Right ventricle myocardium inferior (tissue), 1 donor: ENCODE results near the gene HOXD1. TPM values are rescaled to one million over a fixed set of nuclear protein-coding genes. Genes with fewer than 3 reads are reported as not detected.
A peak's percentile ranks its signal among the peaks of the same experiment; 100 is the strongest.

ENCODE experiments used
- ATAC-seq: fragments of 200-7000 bp; cut with Tn5 transposase; one replicate; pipeline ENCODE4 v1.9.1; 2020; ENCODE audit warnings: mild to moderate bottlenecking, moderate library complexity
- DNase-seq: peaks from one replicate; pipeline ENCODE4 v3.0.0; 2021; ENCODE audit errors: missing footprints
- intact Hi-C: fragments of 100-400 bp; cut with DNase I; formaldehyde crosslinking; loops from one replicate; pipeline ENCODE4 v1.11.0; 2022
- total RNA-seq: library from RNA; stranded (reverse); fragmentation: NEBNext Ultra II Directional; extraction: Animal tissue kit (Norgen Biotek cat#: 25700); gene quantifications from one replicate; pipeline ENCODE4 v1.2.1, GENCODE V29; 2021
- donor health status: DM: no; HTN: yes; CAD: no; lungs with severe emphysema.

Gene HOXD1
- total RNA-seq, 1 donor from 2014 or later = not detected

DNA sequence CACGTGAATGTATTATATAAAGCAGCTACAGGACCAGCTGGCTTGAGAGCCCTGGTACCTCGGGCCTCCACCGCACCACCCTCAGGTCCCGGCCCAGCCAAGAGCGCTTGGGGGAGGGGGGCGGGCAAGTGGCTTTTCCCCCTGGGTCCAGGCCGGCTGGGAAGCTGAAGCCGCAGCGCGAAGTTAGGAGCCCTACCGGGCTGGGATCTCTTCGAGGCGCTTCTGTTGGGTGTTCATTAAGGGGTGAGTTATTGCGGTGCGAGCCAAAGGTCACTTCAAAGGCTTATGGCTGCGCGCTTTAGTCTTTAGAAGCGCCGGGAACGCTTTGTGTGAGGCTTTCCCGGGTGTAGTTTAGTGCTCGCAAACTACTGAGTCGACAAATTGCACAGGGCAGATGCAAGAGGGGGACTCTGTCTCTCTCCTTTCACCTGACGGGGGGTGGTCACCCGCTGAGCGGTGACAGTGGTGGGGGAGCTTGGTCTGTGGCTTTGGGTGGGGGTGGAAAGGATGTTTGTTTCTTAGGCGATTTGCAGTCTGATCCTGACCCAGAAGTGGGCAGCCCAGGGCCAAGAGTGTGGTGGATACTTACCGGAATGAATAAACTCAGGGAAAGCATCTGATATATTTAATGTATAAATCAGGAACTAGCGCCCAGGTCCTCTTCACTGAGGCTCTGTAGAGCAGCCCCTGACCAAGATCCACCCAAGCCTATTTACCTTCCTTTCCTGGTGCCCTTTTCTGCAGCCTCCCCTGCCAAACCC, 25.4 kb upstream of the HOXD1 start:
- ATAC-seq (no peak), DNase-seq (no peak)
- intact Hi-C loops = no loop called here

DNA sequence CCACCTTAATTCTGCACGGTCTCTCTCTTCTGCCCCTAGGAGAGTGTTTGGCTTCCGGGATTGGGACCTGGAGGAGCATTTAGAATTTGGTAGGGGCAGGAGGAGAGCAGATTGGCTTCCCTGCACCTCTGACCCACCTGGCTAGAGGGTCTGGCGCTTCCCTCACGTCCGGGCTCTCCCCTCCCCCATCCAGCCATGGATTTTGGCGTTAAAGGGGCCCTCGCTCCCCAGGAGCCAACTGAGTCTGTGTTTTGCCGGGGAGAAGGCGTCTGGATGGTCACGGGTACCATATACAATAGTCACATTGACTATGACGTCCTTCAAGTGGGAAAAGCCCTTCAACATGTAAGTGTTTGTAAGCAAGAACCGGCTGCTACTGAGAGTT, 24.8 kb upstream of the HOXD1 start:
- no peak for DNase-seq
- intact Hi-C loops = no loop called here
- ATAC-seq = no peak

DNA sequence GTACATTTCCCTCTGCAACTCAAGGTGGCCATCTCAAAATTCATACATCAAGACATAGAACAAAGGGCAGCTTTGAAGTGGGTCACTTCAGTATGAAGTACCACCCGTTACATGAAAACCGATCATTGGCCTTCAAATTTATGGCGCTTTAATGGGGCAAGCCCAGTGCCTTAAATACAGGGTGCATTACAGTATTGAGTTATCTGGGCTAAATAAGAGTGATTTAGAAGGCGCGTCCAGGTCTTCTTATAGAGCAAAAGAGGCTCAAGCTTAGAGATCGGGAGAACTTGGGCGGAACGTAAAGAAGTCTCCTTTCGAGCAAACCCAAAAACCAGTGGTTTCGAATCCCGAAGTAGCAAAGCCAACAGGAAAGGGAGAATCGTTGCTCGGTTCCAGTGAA, 24.3 kb upstream of the HOXD1 start:
- no peak for ATAC-seq
- intact Hi-C loops = no loop called here
- DNase-seq = no peak

DNA sequence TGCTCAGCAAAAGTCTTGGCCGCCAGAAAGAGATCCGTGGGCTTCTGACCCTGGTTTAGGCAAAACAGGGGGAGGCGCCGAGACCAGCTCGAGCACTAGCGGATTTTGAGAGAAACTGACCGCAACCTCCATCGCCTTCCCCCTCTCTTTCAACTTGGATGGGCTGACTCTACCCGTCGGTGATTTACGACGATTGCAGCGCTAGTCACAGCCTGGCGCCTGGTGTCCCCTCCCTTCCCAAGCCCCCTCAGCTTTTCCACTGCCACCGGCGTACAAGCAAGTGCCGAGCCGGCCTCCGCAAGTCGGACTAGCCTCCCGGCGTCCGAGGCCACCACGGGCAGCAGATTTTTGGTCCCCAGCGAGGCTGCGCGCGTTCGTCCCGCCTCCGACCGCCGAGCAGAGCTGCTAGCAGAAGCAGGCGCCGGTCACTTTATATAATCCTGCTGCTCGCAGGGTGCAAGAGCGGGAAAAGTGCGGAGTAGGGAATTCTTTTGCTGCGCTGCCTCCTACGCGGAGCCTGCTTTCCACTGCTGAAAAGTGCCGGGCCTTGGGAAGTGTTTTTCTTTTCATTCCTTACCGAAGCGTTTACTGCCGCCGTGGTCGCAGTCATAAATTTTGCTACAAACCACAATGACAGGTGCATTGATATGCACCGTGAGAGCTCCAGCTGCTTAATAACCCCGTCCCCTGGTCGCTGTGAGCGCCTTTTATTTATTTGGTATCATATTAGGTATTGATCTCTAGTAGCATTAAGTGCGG, 23.7 kb upstream of the HOXD1 start:
- intact Hi-C loops = no loop called here
- DNase-seq (no peak), ATAC-seq (no peak)

DNA sequence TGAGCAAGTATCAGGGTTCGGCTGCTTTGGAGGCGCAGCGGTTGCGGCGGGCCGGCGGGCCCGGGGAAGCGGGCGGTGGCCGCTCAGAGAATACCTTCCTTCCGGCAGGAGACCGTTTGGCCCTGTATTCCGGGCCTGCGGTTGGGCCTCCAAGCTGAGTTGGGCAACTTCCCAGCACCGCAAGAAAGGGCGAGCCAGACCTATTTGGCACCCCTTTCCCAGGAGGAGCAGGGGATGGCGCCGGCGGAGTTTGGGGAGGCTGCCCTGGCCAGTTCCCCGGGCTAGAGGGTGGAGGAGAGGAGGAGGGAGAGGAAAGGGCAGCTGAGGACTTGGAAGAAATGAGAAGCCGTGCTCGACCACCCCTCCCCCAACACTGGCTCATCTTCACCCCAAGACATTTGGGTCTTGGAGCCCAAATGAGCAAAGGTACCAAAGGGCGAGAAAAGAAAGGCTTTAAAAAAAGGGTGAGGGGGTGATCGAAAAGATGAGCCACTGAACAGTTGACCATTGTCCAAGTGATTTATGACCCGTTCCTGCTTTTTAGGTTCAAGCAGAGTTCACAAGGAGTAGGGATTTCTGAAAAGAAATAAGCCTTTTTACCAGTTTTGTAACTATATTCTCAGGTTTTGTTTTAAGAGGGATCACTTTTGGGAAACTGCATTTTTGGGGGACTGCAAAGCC, 23.0 kb upstream of the HOXD1 start:
- DNase-seq = no peak
- intact Hi-C loops = no loop called here
- ATAC-seq = no peak

DNA sequence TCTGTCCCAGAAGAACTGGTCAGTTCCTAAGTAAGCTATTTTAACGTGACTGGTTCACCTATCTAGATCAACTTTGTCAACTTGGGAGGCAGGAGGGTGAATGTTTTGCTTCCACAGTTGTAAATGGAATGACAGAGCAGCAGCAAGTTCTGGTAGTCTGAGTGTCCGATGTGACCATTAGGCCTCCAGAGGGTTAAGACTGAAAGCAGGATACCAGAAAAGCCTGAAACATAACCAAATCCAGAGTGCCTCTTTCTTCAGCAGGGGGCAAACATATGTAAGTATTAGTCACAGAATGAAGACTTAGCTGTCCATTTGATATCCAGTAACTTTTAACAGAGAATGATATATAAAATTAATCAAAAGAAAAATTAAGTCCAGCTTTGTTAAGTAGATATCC, 22.2 kb upstream of the HOXD1 start:
- intact Hi-C loops = no loop called here
- ATAC-seq = no peak
- no peak for DNase-seq

DNA sequence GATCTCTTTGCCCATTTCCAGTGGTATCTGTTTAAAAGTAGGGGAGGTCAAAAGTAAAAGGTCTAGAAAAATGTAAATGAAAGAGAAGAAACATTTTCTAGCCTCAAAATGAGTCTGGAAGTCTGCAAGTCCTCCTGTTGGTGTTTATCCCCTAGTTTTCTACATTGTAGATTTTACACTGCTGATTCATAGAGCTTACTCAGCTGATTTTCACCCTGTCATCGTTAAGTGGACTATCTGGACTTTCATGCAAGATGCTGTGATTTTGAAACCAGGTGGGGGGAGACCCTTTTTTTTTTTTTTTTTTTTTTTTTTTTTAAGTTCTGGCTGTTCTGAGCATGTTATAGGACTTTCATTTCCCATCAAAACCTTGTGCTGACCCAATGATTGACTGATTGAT, 21.1 kb upstream of the HOXD1 start:
- DNase-seq (no peak), ATAC-seq (no peak)
- intact Hi-C loops = no loop called here

DNA sequence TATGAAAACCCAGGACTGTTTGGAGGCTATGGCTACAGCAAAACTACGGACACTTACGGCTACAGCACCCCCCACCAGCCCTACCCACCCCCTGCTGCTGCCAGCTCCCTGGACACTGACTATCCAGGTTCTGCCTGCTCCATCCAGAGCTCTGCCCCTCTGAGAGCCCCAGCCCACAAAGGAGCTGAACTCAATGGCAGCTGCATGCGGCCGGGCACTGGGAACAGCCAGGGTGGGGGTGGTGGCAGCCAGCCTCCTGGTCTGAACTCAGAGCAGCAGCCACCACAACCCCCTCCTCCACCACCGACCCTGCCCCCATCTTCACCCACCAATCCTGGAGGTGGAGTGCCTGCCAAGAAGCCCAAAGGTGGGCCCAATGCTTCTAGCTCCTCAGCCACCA, 19.3 kb upstream of the HOXD1 start:
- intact Hi-C loops = no loop called here
- ATAC-seq = no peak
- DNase-seq = no peak

DNA sequence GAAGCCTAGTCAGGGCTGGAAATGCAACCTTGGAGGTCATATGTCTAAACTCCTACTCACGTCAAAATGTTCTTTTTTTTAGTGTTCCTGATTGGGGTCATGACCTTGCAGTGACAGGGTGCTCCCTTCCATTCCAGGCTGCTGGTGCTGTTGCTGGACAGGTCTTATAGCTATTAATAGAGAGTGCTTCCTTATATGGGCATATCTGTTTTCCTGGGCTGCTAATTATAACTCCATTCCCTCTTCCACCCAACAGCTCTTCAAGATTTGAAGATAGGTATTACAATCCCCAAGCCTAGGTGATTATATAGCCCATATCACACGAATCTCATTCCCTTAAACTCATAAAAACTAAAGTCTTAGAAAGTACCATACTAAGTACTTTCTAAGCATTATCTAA, 18.8 kb upstream of the HOXD1 start:
- intact Hi-C loops = no loop called here
- no peak for ATAC-seq
- DNase-seq = no peak

DNA sequence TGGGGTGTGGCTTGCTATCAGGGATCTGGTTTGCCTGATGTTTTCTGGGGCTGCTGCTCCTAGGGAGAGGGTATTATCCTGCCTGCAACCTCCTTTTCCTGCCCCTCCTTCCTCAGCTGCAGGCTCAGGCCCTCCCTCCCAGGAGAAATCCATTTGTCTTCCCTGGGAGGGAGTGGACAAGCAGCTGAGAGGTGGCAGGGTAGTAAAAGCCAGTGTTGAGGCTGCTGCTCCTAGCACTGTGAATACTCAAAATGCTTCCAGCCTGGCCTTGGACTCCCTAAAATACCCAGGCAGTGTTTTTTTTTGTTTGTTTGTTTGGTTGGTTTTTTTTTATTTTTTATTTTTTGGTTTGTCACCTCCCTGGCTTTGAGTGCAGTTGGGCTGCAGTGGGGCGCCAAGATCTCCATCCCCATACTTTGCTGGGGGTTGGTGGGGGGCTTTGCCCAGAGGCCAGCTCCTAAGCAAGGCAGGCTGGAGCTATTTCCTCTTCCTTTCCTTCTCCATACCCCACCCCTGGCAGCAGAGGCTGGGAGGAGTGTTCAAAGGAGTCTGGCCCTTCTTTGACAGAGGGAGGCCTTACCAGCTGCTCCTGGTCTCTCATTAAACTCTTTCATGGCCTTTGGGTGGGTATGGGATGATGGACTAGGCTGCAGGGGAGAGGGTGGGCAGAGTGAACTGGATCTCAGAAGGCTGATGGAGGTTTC, 17.7 kb upstream of the HOXD1 start:
- ATAC-seq (peak; percentile 8), DNase-seq (no peak)
- intact Hi-C loops = no loop called here

DNA sequence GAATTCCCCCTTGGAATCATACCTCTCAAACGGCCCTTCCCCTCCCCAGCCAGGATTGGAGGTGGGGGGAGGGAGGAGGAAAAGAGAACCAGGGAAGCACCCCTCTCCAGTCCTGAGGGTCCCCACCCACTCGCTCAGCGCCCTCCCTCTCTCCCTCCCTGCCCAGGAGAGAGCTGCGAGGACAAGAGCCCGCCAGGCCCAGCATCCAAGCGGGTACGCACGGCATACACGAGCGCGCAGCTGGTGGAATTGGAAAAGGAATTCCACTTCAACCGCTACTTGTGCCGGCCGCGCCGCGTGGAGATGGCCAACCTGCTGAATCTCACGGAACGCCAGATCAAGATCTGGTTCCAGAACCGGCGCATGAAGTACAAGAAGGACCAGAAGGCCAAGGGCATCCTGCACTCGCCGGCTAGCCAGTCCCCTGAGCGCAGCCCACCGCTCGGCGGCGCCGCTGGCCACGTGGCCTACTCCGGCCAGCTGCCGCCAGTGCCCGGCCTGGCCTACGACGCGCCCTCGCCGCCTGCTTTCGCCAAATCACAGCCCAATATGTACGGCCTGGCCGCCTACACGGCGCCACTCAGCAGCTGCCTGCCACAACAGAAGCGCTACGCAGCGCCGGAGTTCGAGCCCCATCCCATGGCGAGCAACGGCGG, 17.0 kb upstream of the HOXD1 start:
- ATAC-seq = no peak
- intact Hi-C loops = no loop called here
- DNase-seq = no peak

DNA sequence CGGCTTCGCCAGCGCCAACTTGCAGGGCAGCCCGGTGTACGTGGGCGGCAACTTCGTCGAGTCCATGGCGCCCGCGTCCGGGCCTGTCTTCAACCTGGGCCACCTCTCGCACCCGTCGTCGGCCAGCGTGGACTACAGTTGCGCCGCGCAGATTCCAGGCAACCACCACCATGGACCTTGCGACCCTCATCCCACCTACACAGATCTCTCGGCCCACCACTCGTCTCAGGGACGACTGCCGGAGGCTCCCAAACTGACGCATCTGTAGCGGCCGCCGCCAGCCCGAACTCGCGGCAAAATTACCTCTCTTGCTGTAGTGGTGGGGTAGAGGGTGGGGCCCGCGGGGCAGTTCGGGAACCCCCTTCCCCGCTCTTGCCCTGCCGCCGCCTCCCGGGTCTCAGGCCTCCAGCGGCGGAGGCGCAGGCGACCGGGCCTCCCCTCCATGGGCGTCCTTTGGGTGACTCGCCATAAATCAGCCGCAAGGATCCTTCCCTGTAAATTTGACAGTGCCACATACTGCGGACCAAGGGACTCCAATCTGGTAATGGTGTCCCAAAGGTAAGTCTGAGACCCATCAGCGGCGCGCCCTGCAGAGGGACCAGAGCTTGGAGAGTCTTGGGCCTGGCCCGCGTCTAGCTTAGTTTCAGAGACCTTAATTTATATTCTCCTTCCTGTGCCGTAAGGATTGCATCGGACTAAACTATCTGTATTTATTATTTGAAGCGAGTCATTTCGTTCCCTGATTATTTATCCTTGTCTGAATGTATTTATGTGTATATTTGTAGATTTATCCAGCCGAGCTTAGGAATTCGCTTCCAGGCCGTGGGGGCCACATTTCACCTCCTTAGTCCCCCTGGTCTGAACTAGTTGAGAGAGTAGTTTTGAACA, 16.2 kb upstream of the HOXD1 start:
- ATAC-seq (no peak), DNase-seq (no peak)
- intact Hi-C loops = no loop called here

DNA sequence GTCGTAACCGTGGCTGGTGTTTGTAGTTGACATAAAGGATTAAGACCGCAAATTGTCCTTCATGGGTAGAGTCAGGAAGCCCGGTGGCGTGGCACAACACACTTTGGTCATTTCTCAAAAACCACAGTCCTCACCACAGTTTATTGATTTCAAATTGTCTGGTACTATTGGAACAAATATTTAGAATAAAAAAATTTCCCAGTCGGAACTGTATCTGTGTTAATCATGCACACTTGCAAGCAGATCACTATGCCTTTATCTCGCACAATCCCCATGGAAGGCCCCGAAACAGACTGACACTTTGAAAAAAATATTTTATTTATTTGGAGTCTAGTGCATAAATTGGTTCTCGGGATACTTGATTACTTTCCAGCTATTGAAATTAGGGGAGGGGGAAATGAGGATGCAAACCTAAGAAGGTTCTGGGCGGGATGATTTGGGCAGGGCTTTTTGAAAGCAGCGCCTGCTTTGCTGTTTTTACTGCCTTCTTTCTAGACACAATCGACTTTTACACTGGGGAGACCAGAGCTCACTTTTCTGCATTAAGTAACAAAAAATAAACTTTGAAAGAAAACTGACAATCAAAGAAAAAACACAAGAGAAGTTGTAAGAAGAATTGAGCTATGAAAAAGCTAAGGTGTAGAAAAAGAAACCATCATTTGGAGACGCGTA, 15.4 kb upstream of the HOXD1 start:
- intact Hi-C loops = no loop called here
- DNase-seq = no peak
- ATAC-seq = no peak

DNA sequence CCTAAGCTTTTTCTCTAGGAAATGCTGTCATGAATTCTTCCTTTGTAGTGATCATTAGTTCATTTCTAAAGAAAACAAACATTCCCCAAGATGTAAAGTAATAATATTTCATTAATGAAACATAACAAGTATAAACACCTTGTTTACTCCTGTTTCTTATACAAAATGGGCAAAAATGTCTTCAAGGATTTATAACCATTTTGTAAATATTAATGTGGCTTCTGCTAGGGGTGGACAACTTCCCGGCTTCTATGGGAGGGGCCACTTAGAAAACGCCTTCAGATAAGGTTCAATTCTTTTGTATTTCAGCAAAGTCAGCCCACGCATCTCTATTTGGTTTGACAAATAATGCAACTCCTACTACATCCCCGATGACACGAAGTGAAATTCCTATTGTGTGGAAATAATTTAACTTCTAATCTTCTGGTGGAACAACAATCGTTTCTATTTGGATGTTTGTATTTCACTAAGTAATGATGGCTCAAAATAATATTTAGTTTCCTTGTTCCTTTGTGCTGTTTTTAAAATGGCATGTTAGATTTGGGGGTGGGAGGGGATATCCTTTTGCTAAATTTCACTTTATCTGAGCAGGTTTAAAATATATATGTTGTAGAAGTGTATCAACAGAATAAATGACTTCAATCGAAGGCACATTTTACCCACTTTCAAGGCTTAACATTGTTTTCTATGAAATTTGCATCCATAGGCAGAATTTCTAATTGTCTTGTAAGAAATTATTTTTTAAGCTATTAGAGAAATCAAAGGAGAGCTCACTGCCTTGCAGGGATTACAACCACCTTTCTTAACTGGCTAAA, 14.7 kb upstream of the HOXD1 start:
- intact Hi-C loops = no loop called here
- no peak for DNase-seq
- ATAC-seq = no peak

DNA sequence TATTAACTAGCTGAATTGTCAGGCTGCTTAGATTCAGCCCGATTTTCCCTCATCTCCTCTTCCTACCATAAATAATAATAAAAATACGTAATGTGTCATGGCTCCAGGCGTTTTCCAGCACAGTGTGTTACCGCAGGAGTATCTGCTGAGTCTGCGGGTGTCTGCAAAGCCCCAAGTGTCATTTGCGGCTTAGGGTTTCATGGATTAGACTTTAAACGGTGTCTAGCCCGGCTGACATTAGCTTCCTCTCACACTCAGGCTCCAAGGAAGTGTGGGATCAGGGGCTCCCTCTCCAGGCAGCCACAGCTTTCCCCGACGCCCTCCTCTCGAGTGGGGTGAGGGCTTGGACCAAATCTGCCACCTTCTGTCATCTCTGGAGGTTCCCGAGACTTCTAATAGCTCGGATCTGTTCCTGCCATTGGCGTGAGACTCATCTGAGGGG, 14.1 kb upstream of the HOXD1 start:
- intact Hi-C loops = no loop called here
- no peak for DNase-seq
- no peak for ATAC-seq

DNA sequence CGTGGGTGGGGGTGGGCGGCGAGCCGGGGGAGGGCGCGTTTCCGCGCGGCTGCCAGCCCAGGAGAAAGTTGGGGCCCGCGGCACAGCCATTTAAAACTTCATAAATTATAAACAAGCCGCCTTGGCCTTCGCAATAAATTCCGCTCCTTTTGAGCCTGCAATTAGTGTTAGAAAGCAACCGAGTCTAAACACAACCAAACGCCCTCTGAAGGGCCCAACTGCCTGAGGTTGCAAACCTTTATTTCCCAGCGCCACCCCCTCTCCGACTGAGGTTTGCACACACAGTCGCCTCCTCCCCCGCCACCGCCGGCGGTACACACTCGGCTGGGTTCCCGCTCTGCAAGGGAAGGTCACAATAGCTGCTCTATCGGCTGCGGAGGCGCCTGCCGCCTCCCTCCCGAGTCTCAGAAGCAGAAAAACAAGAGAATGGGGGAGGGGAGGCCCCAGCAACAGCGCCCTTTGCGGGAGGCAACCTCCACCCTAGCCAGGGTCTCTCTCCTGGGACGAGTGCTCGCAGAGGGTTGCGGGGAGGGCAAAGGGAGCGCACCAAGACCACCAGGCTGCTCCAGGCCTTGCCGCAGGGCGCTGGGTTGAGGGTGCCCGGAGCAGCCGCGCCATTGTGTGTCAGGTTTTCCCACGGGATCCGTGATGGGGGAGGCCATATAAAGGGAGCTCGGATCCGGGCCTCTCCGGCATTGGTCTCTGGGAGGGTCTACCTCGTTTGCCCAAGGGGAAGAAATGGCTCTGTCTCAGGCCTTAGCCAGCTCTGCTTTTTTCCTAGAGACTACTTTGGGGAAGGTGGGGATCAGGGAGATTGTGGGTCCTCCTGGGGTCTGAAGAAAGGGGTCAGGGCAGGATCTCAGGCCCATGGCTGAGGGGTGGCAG, 13.4 kb upstream of the HOXD1 start:
- ATAC-seq = no peak
- DNase-seq = no peak
- intact Hi-C loops = no loop called here
